K562 (cell line): ENCODE results near the gene PDZRN4. TPM values are rescaled to one million over a fixed set of nuclear protein-coding genes. Genes with fewer than 3 reads are reported as not detected.

Experiments used
- ATAC-seq: fragments of 200-7000 bp; cut with Tn5 transposase; 3 replicates; pipeline ENCODE4 v1.9.1; 2020; ENCODE audit warnings: moderate library complexity
- BruUV-seq: library from RNA; stranded (reverse); fragments of 400-500 nt; replicated peaks from 2 replicates; lab custom pipeline; 2021; lab: Mats Ljungman, UMichigan
- CTCF ChIA-PET: fragments of 300-600 bp; formaldehyde crosslinking; extraction: SDS; loops from one replicate; lab custom pipeline; 2021; ENCODE audit warnings: low intra/inter-chr PET ratio; lab: Yijun Ruan, JAX
- POLR2A ChIA-PET: fragments of 300-600, 350-650 bp; sonication (Branson Sonifier 250); formaldehyde crosslinking; extraction: SDS; loops from one replicate; lab custom pipeline; 2021; ENCODE audit warnings: antibody characterized with exemption, inconsistent platforms; lab: Yijun Ruan, JAX
- DNase-seq, 4 experiments: peaks; one replicate each; pipeline versions ENCODE4 v3.0.0 to v3.0.0-alpha.2; 2011 to 2018; ENCODE audit warnings: low spot score in 3 of 4, mixed read lengths in 3 of 4; ENCODE audit errors: extremely low read depth in 1 of 4
- FAIRE-seq: peaks from 2 replicates; lab custom pipeline; 2011; peaks lifted over from hg19 to GRCh38; lab: Jason Lieb, UNC
- H2AFZ ChIP-seq: 2 replicates; pipeline ENCODE4 v1.6.0; 2011; ENCODE audit warnings: low read depth, low read length, control low read depth, inconsistent platforms
- H3K27ac ChIP-seq: fragments of 200-600 bp; 3 replicates; pipeline ENCODE4 v1.8.0; 2011; ENCODE audit warnings: low read depth, mild to moderate bottlenecking, control low read depth, inconsistent platforms, low read length, moderate library complexity, mixed read lengths; ENCODE audit errors: extremely low read depth
- H3K27me3 ChIP-seq, 2 experiments: fragments of 300-600 bp in 1 of 2; 2 replicates in 1 of 2; 3 replicates in 1 of 2; pipeline versions ENCODE4 v1.6.0 to v1.8.0; 2011; ENCODE audit warnings: inconsistent platforms in 2 of 2, low read length in 2 of 2, mild to moderate bottlenecking in 1 of 2, mixed read lengths in 1 of 2, moderate library complexity in 1 of 2; ENCODE audit not compliant: control insufficient read depth in 2 of 2, insufficient read depth in 2 of 2
- H3K36me3 ChIP-seq: fragments of 300-600 bp; 3 replicates; pipeline ENCODE4 v1.8.0; 2011; ENCODE audit warnings: mild to moderate bottlenecking, low read length, inconsistent platforms; ENCODE audit not compliant: control insufficient read depth, insufficient read depth
- H3K4me1 ChIP-seq, 2 experiments: fragments of 200-600 bp in 1 of 2; replicated peaks in 1 of 2; 2 replicates in 1 of 2; 3 replicates in 1 of 2; pipeline versions ENCODE4 v1.5.1 to v1.8.0; 2011; ENCODE audit warnings: inconsistent platforms in 2 of 2, low read length in 2 of 2, mild to moderate bottlenecking in 1 of 2, mixed read lengths in 1 of 2, moderate library complexity in 1 of 2; ENCODE audit not compliant: control insufficient read depth in 2 of 2, insufficient read depth in 2 of 2
- H3K4me2 ChIP-seq: 2 replicates; pipeline ENCODE4 v1.6.1; 2011; ENCODE audit warnings: low read length, control low read depth, inconsistent platforms, mixed read lengths; ENCODE audit not compliant: insufficient read depth
- H3K4me3 ChIP-seq: fragments of 200-600 bp; sonication (generic), shearing (Covaris generic); 2 replicates; pipeline ENCODE4 v1.5.1; 2016; ENCODE audit warnings: control low read depth, inconsistent platforms
- H3K79me2 ChIP-seq: fragments of 200-600 bp; 3 replicates; pipeline ENCODE4 v1.8.0; 2011; ENCODE audit warnings: low read length, inconsistent platforms; ENCODE audit not compliant: control insufficient read depth, insufficient read depth
- H3K9ac ChIP-seq, 2 experiments: 2 replicates each; pipeline versions ENCODE4 v1.6.0 to v1.6.1; 2011; ENCODE audit warnings: low read depth in 2 of 2, low read length in 2 of 2, control low read depth in 1 of 2, inconsistent platforms in 1 of 2, mild to moderate bottlenecking in 1 of 2, mixed read lengths in 1 of 2; ENCODE audit not compliant: insufficient read depth in 1 of 2
- H3K9me1 ChIP-seq: one replicate; pipeline ENCODE4 v1.6.0; 2011; ENCODE audit warnings: inconsistent platforms, mild to moderate bottlenecking, low read length, moderate library complexity; ENCODE audit not compliant: control insufficient read depth, insufficient read depth
- H3K9me3 ChIP-seq: replicated peaks from 2 replicates; pipeline ENCODE4 v1.5.1; 2011; ENCODE audit warnings: low read depth, low read length, inconsistent platforms; ENCODE audit not compliant: control insufficient read depth, insufficient read depth
- H4K20me1 ChIP-seq: replicated peaks from 2 replicates; pipeline ENCODE4 v1.6.1; 2011; ENCODE audit warnings: low read length, inconsistent platforms, mixed read lengths; ENCODE audit not compliant: control insufficient read depth, insufficient read depth
- ASH1L ChIP-seq: fragments of 450-650 bp; IDR thresholded peaks from 2 replicates; pipeline ENCODE4 v1.6.1; 2018; ENCODE audit warnings: borderline replicate concordance, mild to moderate bottlenecking, low read depth; ENCODE audit not compliant: partially characterized antibody
- CBX2 ChIP-seq: fragments of 200-600 bp; sonication (generic); IDR thresholded peaks from one replicate; pipeline ENCODE4 v1.6.1; 2012; ENCODE audit warnings: mild to moderate bottlenecking, low read length, inconsistent platforms; ENCODE audit not compliant: insufficient read depth, poor library complexity, severe bottlenecking
- EZH2 ChIP-seq: IDR thresholded peaks from 2 replicates; pipeline ENCODE4 v1.6.1; 2012; ENCODE audit warnings: low read depth, mild to moderate bottlenecking, inconsistent platforms, low read length, borderline replicate concordance
- FOXK2 ChIP-seq, 2 experiments: fragments of 450-650 bp; IDR thresholded peaks in 1 of 2; conservative IDR thresholded peaks in 1 of 2; 2 replicates each; pipeline ENCODE4 v1.6.1; 2016; ENCODE audit warnings: low read depth in 2 of 2, mild to moderate bottlenecking in 1 of 2
- GABPB1 ChIP-seq: sonication (generic); formaldehyde crosslinking; IDR thresholded peaks from 2 replicates; pipeline ENCODE4 v1.8.0; 2022; ENCODE audit warnings: mild to moderate bottlenecking, missing genetic modification reagents
- GATA2 ChIP-seq: sonication (generic); formaldehyde crosslinking; IDR thresholded peaks from 2 replicates; pipeline ENCODE4 v1.4.0; 2020; ENCODE audit warnings: mild to moderate bottlenecking, missing genetic modification reagents
- GTF2A2 ChIP-seq: IDR thresholded peaks from 2 replicates; pipeline ENCODE4 v1.6.1; 2016; ENCODE audit warnings: mild to moderate bottlenecking, missing genetic modification characterization, missing compliant biosample characterization
- MAX ChIP-seq: sonication (generic); formaldehyde crosslinking; IDR thresholded peaks from 2 replicates; pipeline ENCODE4 v1.9.0; 2022; ENCODE audit warnings: mild to moderate bottlenecking, missing genetic modification reagents
- PHB ChIP-seq: fragments of 250-450 bp; sonication (Bioruptor Pico); IDR thresholded peaks from 2 replicates; pipeline ENCODE4 v1.5.0; 2021
- PYGO2 ChIP-seq: fragments of 450-650 bp; IDR thresholded peaks from 2 replicates; pipeline ENCODE4 v1.6.1; 2016; ENCODE audit warnings: mild to moderate bottlenecking, missing genetic modification characterization, moderate library complexity, missing compliant biosample characterization
- RFX1 ChIP-seq: fragments of 450-650 bp; IDR thresholded peaks from 2 replicates; pipeline ENCODE4 v1.6.1; 2016; ENCODE audit warnings: mild to moderate bottlenecking, moderate library complexity
- SMAD2 ChIP-seq: fragments of 150-350 bp; IDR thresholded peaks from 2 replicates; pipeline ENCODE4 v1.6.1; 2014; ENCODE audit warnings: low read depth, mild to moderate bottlenecking, low read length
- SMARCC2 ChIP-seq: fragments of 450-650 bp; IDR thresholded peaks from 2 replicates; pipeline ENCODE4 v1.6.1; 2017; ENCODE audit warnings: antibody characterized with exemption, moderate library complexity, mild to moderate bottlenecking, low read depth
- SNIP1 ChIP-seq: fragments of 450-650 bp; IDR thresholded peaks from 2 replicates; pipeline ENCODE4 v1.7.1; 2017; ENCODE audit warnings: low read depth, mild to moderate bottlenecking
- SREBF1 ChIP-seq: fragments of 150-350 bp; IDR thresholded peaks from 2 replicates; pipeline ENCODE4 v1.6.1; 2014; ENCODE audit warnings: antibody characterized with exemption, low read depth, low read length, borderline replicate concordance
- STAT5B ChIP-seq: fragments of 250-450 bp; sonication (Bioruptor Pico); IDR thresholded peaks from 2 replicates; pipeline ENCODE4 v1.8.0; 2021; ENCODE audit warnings: mild to moderate bottlenecking, inconsistent platforms
- SUPT5H ChIP-seq: fragments of 450-650 bp; IDR thresholded peaks from 2 replicates; pipeline ENCODE4 v1.6.1; 2016
- TARDBP ChIP-seq: fragments of 450-650 bp; IDR thresholded peaks from 2 replicates; pipeline ENCODE4 v1.6.1; 2016
- ZNF324 ChIP-seq: fragments of 250-450 bp; sonication (Bioruptor Pico); IDR thresholded peaks from 2 replicates; pipeline ENCODE4 v1.4.0; 2020; ENCODE audit warnings: mild to moderate bottlenecking
- WGBS: fragments of 100-300 bp; shearing (Covaris generic); methylation state at CpG from one replicate; pipeline ENCODE4 v1.1.6; 2016; ENCODE audit warnings: low coverage, mixed read lengths; ENCODE audit not compliant: insufficient coverage; ENCODE audit errors: missing lambda C conversion rate; 5-methylcytosine and 5-hydroxymethylcytosine counted together
- in situ Hi-C: fragments of 300-500 bp; cut with MboI; formaldehyde crosslinking; loops from 4 replicates; pipeline ENCODE4 v1.15.0; 2018; ENCODE audit warnings: inconsistent platforms, mixed read lengths
- intact Hi-C: fragments of 100-400 bp; cut with micrococcal nuclease; formaldehyde crosslinking; loops from 2 replicates; pipeline ENCODE4 v1.14.2; 2022
- polyA plus RNA-seq, 8 experiments: library from polyadenylated mRNA; depleted of rRNA in 4 of 8; stranded (reverse) in 5 of 8; unstranded in 3 of 8; fragments of >200 nt; fragmentation: Nextera tagmentation in 2 of 8; fragmentation: Illumina TruSeq in 1 of 8; extraction: Ambion mirVana in 2 of 8; extraction: Trizol in 1 of 8; gene quantifications; 2 replicates each; pipeline versions ENCODE4 v1.2.1 to v1.2.3, GENCODE V29; 2011 to 2014; ENCODE audit warnings: inconsistent platforms in 1 of 8, missing spikeins in 1 of 8
- total RNA-seq, 7 experiments: library from RNA; depleted of rRNA in 6 of 7; stranded (reverse); fragments of >200 nt in 6 of 7; fragmentation: Illumina TruSeq in 2 of 7; extraction: Trizol in 2 of 7; gene quantifications; 2 replicates each; pipeline versions ENCODE4 v1.2.1 to v1.2.3, GENCODE V29; 2011 to 2021; ENCODE audit warnings: low replicate concordance in 1 of 7

PDZRN4 gene
- total and polyA plus RNA-seq, 9 of the 15 experiments (the other 6 are each of a cell fraction or from before 2014, with no cell fraction given), result not detected

GRCh38 chr12:41439801-41440200, 251.7 kb downstream of the PDZRN4 start:
- Histone ChIP-seq H3K79me2 (no peaks in the 10 kb centered on the region), H3K27ac (no peak overlapping the region)
- no peak for FAIRE-seq

GRCh38 chr12:41441180-41441579, 253.1 kb downstream of the PDZRN4 start:
- no TSS peak for BruUV-seq
- H3K36me3 ChIP-seq, result no peaks in the 10 kb centered on the region
- ATAC-seq, result no peak
- H2AFZ ChIP-seq, result no peak overlapping the region
- no peaks in the 10 kb centered on the region for H3K9me3 ChIP-seq
- in situ Hi-C loops, result no loop called here
- CTCF ChIA-PET, result no interaction called here
- H3K79me2 ChIP-seq, result no peaks in the 10 kb centered on the region
- no peak overlapping the region for H3K27ac ChIP-seq
- POLR2A ChIA-PET, result no interaction called here
- H3K4me3 ChIP-seq, result no peak overlapping the region
- FAIRE-seq, result no peak
- H3K9me1 ChIP-seq, result no peaks in the 10 kb centered on the region
- intact Hi-C loops, result no loop called here
- no peak overlapping the region for H3K4me2 ChIP-seq
- no peak for DNase-seq
- H3K4me1 ChIP-seq, result no peaks in the 10 kb centered on the region
- H4K20me1 ChIP-seq, result no peaks in the 10 kb centered on the region
- no peaks in the 10 kb centered on the region for H3K27me3 ChIP-seq
- no peak overlapping the region for H3K9ac ChIP-seq
- no peak for TF ChIP-seq ASH1L
- TF ChIP-seq SUPT5H, result no peak
- TF ChIP-seq SREBF1, result no peak
- TF ChIP-seq MAX (CRISPR knock-in tag), result no peak

More at GRCh38 chr12:41439801-41440200, 251.7 kb downstream of the PDZRN4 start:
- no peak for ATAC-seq
- no peaks in the 10 kb centered on the region for H3K36me3 ChIP-seq
- H3K27me3 ChIP-seq, result no peaks in the 10 kb centered on the region
- no peaks in the 10 kb centered on the region for H3K9me3 ChIP-seq
- WGBS, result 0% methylated on average over 2 of the region's 2 CpGs
- H3K9me1 ChIP-seq, result no peaks in the 10 kb centered on the region
- no peaks in the 10 kb centered on the region for H4K20me1 ChIP-seq
- no peak overlapping the region for H2AFZ ChIP-seq
- ChIA-PET CTCF (no interaction called here), POLR2A (no interaction called here)
- no peak for TF ChIP-seq GATA2 (CRISPR knock-in tag)
- no peak for TF ChIP-seq CBX2
- no peak for TF ChIP-seq EZH2
- TF ChIP-seq RFX1, result no peak
- TF ChIP-seq STAT5B, result no peak
- TF ChIP-seq PHB, result no peak
- TF ChIP-seq SMAD2, result no peak
- no peak for TF ChIP-seq GTF2A2 (tag)
- TF ChIP-seq TARDBP, result no peak
- TF ChIP-seq SNIP1, result no peak
- TF ChIP-seq ZNF324 (CRISPR knock-in tag), result no peak
- TF ChIP-seq FOXK2 (conservative IDR thresholded peaks at IDR 0.05 in 1 of 2, IDR thresholded peaks at IDR 0.05 in 1 of 2; ENCODE audit: low read depth in 2 of 2), result no peak
- TF ChIP-seq PYGO2 (tag), result no peak
- no peak for TF ChIP-seq SMARCC2
- no peak for TF ChIP-seq GABPB1
- in situ Hi-C loops, result no loop called here
- H3K4me3 ChIP-seq, result no peak overlapping the region
- H3K4me2 ChIP-seq, result no peak overlapping the region
- no TSS peak for BruUV-seq
- no peaks in the 10 kb centered on the region for H3K4me1 ChIP-seq
- no peak for DNase-seq
- no peak overlapping the region for H3K9ac ChIP-seq
- intact Hi-C loops, result no loop called here
